GM21390 (cell line): Measurements from ENCODE around the gene IFTAP.
A peak's percentile ranks its signal among the peaks of the same experiment; 100 is the strongest.

Source experiments
- ATAC-seq: cut with Tn5 transposase; IDR thresholded peaks from one replicate; pipeline ENCODE4 v1.9.1; 2021; ENCODE audit not compliant: unreplicated experiment

Gene IFTAP

GRCh38 chr11:36596880-36597279, 2.6 kb downstream of the IFTAP start:
- ATAC-seq = no peak

- ATAC-seq = no peak
Measured at GRCh38 chr11:36598051-36598450, 3.7 kb downstream of the IFTAP start, which contains the start of gene RAG2. Gene RAG2, minus strand, starts transcription at chr11:36598236. Its CDS starts 4,068 bp downstream, at chr11:36594168.

GRCh38 chr11:36600180-36600579, 5.9 kb downstream of the IFTAP start:
- ATAC-seq = no peak

GRCh38 chr11:36601155-36601554, 6.9 kb downstream of the IFTAP start:
- no peak for ATAC-seq

GRCh38 chr11:36602135-36602534, 7.8 kb downstream of the IFTAP start:
- ATAC-seq = no peak

- ATAC-seq = peak; percentile 63
Measured at GRCh38 chr11:36605221-36606216, 11.2 kb downstream of the IFTAP start.

GRCh38 chr11:36608491-36609199, 14.3 kb downstream of the IFTAP start:
- no peak for ATAC-seq

- ATAC-seq = no peak
Measured at GRCh38 chr11:36609383-36609782, 15.1 kb downstream of the IFTAP start.

GRCh38 chr11:36615826-36616225, 21.5 kb downstream of the IFTAP start:
- ATAC-seq = no peak

GRCh38 chr11:36617543-36618362, 23.5 kb downstream of the IFTAP start:
- no peak for ATAC-seq

- no peak for ATAC-seq
Measured at GRCh38 chr11:36618363-36619047, 24.2 kb downstream of the IFTAP start.

- ATAC-seq = no peak
Measured at GRCh38 chr11:36619502-36619901, 25.2 kb downstream of the IFTAP start.

GRCh38 chr11:36620246-36620645, 25.9 kb downstream of the IFTAP start:
- no peak for ATAC-seq

GRCh38 chr11:36622431-36623136, 28.3 kb downstream of the IFTAP start:
- ATAC-seq = peak; percentile 70

GRCh38 chr11:36623494-36623893, 29.2 kb downstream of the IFTAP start:
- ATAC-seq = no peak

- no peak for ATAC-seq
Measured at GRCh38 chr11:36627006-36627405, 32.7 kb downstream of the IFTAP start.

GRCh38 chr11:36627471-36627870, 33.2 kb downstream of the IFTAP start:
- no peak for ATAC-seq

- ATAC-seq = no peak
Measured at GRCh38 chr11:36628141-36628540, 33.8 kb downstream of the IFTAP start.

GRCh38 chr11:36628765-36629244, 34.5 kb downstream of the IFTAP start:
- no peak for ATAC-seq

GRCh38 chr11:36631774-36632173, 37.5 kb downstream of the IFTAP start:
- ATAC-seq = peak; percentile 86
